GM12878 (cell line): ENCODE results near the gene USP15.

Source experiments
- ASH2L ChIP-seq: fragments of 300-600, 200-600 bp; sonication (generic); IDR thresholded peaks from 2 replicates; pipeline ENCODE4 v1.6.1; 2017; ENCODE audit warnings: low read depth, mild to moderate bottlenecking, borderline replicate concordance
- CEBPB ChIP-seq, 2 experiments: fragments of 150-350 bp in 1 of 2; IDR thresholded peaks; 2 replicates each; pipeline ENCODE4 v1.6.1; 2012 to 2014; ENCODE audit warnings: low read depth in 2 of 2, low read length in 2 of 2, borderline replicate concordance in 1 of 2, inconsistent platforms in 1 of 2
- HDAC2 ChIP-seq: fragments of 200-600 bp; sonication (generic); IDR thresholded peaks from 2 replicates; pipeline ENCODE4 v1.6.1; 2017
- POLR2A ChIP-seq: IDR thresholded peaks from 2 replicates; pipeline ENCODE4 v1.6.1; 2011; ENCODE audit warnings: low read depth, mild to moderate bottlenecking, low read length
- SPI1 ChIP-seq: IDR thresholded peaks from 2 replicates; pipeline ENCODE4 v1.6.1; 2011; ENCODE audit warnings: low read depth, mild to moderate bottlenecking, low read length, moderate library complexity, borderline replicate concordance; ENCODE audit not compliant: insufficient read depth
- ZNF274 ChIP-seq: IDR thresholded peaks from one replicate; pipeline ENCODE4 v1.8.0; 2011; ENCODE audit not compliant: insufficient read length, insufficient read depth
- TF ChIP-seq, protein P1 (sequence below): IDR thresholded peaks from 2 replicates; pipeline ENCODE4 v1.6.1; 2012; ENCODE audit warnings: mild to moderate bottlenecking, low read depth, low read length
- TF ChIP-seq, protein P2 (sequence below): fragments of 450-650 bp; formaldehyde crosslinking; IDR thresholded peaks from 2 replicates; pipeline ENCODE4 v1.5.0; 2022; ENCODE audit warnings: mild to moderate bottlenecking, missing genetic modification characterization

DNA sequence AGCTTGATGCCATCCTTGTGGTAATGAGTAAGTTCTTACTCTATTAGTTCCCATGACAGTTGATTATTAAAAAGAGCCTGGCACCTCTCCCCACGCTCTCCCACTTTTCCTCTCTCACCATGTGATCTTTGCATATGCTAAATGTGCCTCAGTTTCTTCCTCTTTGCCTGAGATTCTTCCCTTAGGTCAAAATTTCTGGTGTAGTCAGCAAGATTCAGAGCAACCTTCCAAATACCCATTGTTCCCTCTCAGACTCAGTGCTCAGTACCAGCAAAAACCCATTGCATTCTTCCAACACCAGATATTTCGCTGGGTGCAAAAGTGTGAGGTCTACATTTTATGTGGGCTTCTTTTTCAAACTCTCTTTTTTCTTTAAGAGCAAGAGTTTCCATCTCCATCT is 10.8 kb upstream of the USP15 start:
- no peak for TF ChIP-seq POLR2A
- TF ChIP-seq, protein P1, sequence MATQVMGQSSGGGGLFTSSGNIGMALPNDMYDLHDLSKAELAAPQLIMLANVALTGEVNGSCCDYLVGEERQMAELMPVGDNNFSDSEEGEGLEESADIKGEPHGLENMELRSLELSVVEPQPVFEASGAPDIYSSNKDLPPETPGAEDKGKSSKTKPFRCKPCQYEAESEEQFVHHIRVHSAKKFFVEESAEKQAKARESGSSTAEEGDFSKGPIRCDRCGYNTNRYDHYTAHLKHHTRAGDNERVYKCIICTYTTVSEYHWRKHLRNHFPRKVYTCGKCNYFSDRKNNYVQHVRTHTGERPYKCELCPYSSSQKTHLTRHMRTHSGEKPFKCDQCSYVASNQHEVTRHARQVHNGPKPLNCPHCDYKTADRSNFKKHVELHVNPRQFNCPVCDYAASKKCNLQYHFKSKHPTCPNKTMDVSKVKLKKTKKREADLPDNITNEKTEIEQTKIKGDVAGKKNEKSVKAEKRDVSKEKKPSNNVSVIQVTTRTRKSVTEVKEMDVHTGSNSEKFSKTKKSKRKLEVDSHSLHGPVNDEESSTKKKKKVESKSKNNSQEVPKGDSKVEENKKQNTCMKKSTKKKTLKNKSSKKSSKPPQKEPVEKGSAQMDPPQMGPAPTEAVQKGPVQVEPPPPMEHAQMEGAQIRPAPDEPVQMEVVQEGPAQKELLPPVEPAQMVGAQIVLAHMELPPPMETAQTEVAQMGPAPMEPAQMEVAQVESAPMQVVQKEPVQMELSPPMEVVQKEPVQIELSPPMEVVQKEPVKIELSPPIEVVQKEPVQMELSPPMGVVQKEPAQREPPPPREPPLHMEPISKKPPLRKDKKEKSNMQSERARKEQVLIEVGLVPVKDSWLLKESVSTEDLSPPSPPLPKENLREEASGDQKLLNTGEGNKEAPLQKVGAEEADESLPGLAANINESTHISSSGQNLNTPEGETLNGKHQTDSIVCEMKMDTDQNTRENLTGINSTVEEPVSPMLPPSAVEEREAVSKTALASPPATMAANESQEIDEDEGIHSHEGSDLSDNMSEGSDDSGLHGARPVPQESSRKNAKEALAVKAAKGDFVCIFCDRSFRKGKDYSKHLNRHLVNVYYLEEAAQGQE, result no peak
- TF ChIP-seq ZNF274, result no peak
- TF ChIP-seq, protein P2, sequence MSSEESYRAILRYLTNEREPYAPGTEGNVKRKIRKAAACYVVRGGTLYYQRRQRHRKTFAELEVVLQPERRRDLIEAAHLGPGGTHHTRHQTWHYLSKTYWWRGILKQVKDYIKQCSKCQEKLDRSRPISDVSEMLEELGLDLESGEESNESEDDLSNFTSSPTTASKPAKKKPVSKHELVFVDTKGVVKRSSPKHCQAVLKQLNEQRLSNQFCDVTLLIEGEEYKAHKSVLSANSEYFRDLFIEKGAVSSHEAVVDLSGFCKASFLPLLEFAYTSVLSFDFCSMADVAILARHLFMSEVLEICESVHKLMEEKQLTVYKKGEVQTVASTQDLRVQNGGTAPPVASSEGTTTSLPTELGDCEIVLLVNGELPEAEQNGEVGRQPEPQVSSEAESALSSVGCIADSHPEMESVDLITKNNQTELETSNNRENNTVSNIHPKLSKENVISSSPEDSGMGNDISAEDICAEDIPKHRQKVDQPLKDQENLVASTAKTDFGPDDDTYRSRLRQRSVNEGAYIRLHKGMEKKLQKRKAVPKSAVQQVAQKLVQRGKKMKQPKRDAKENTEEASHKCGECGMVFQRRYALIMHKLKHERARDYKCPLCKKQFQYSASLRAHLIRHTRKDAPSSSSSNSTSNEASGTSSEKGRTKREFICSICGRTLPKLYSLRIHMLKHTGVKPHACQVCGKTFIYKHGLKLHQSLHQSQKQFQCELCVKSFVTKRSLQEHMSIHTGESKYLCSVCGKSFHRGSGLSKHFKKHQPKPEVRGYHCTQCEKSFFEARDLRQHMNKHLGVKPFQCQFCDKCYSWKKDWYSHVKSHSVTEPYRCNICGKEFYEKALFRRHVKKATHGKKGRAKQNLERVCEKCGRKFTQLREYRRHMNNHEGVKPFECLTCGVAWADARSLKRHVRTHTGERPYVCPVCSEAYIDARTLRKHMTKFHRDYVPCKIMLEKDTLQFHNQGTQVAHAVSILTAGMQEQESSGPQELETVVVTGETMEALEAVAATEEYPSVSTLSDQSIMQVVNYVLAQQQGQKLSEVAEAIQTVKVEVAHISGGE (CRISPR knock-in tag), result no peak
- TF ChIP-seq HDAC2, result no peak
- TF ChIP-seq CEBPB (IDR thresholded peaks at IDR 0.05; ENCODE audit: borderline replicate concordance in 1 of 2, low read depth in 2 of 2, low read length in 2 of 2), result no peak
- TF ChIP-seq ASH2L, result no peak
- TF ChIP-seq SPI1, result no peak
